Stimulated activated CD8-positive, alpha-beta memory T cell treated with anti-CD3 and anti-CD28 coated beads, Interleukin-2, amount 100 ng/mL, for 48 hours (primary cell): Measurements from ENCODE around the gene SNX22.

Source experiments
- DNase-seq, 2 donors: peaks; one replicate each; pipeline ENCODE4 v3.0.0-alpha.2; 2020; ENCODE audit warnings: low read depth in 2 of 2

The SNX22 gene

DNA sequence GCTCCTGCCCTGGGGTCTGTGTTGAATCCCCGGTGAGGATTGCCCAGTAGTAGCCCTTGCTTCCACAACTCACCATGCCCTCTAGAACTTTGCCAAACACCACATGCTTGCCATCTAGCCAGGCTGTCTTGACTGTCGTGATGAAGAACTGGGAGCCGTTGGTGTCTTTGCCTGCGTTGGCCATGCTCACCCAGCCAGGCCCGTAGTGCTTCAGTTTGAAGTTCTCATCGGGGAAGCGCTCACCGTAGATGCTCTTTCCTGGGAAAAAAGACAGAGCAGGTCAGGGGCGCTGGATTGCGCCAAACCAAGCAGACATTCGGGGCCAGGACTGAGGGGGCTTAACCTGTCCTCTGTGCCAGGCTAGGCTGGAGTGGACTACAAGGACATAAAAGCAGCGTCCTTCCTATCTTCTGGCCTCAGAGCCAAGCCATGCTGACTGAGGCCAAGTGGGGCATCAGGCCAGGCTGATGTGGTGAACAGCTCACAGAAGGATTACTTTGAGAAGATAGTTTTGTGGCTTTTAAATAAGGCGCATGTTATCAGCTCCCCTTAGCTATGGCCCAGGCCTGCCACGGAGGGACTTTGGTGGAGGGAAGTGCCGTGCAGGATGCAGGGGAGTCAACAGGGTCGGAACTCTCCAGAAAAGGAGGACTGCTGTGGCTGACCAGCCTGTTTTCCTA is 5.3 kb downstream of the SNX22 start:
- no peak for DNase-seq

DNA sequence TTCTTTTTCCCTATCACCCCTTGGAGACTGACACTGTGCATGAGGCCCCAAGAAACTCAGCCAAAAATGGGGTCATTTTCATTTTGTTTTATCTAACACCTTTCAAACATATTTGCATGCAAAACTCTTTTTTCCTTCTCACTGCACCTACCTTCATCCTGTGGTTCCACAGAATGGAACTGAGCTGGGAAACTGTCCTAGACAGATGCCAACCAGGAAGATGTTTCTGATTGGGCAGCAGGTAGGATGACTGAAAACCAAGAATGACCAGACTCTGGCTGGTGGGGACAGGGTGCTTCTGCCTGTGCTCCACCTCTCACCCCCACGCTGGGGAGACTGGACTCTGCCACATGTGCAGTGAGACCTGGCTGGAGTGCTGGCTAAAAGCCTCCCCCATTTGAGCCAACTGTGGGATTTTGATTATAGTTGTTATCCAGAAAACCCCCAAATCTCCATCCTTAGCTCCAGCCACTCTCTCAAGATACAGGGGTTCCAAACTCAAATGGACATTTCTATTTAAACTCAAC is 6.1 kb downstream of the SNX22 start:
- no peak for DNase-seq

DNA sequence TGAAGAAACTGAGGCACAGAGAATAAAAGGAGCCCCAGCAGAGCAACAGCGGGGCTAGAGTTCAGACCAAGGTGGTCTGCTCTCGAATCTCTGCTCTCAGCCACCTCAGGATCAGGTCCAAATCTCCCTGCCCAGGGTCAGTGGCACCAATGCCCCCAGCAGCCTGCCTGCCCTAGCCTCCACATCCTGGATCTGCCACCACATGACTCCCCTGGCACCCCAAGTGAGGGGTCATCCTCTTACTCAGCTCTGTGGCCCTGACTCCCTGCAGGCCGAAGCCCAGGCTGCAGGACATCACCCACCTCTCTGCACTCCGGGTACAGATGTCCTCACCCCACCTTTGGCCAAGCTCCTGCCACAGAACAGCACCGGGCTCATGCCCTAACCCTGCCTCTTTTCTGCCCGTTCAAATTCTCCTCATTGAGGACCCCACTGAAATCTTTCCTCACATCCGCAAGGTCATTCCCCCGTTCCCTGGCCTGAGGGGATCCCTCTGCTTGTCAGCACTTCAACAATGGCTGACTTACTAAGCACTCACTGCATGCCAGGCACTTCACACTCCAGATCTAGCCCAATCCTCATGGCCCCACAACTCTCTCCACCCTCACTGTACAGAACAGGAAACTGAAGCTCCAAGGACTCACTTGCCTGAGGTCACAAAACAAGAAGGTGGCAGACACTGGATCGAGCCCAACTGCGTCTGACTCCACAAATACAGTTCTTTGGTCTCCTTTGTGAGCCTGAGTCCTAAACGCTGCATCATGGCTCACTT is 7.0 kb downstream of the SNX22 start:
- no peak for DNase-seq

GRCh38 chr15:64161688-64162477 is 10.4 kb downstream of the SNX22 start:
- DNase-seq: no peak

GRCh38 chr15:64162478-64162868 is 10.9 kb downstream of the SNX22 start:
- no peak for DNase-seq

DNA sequence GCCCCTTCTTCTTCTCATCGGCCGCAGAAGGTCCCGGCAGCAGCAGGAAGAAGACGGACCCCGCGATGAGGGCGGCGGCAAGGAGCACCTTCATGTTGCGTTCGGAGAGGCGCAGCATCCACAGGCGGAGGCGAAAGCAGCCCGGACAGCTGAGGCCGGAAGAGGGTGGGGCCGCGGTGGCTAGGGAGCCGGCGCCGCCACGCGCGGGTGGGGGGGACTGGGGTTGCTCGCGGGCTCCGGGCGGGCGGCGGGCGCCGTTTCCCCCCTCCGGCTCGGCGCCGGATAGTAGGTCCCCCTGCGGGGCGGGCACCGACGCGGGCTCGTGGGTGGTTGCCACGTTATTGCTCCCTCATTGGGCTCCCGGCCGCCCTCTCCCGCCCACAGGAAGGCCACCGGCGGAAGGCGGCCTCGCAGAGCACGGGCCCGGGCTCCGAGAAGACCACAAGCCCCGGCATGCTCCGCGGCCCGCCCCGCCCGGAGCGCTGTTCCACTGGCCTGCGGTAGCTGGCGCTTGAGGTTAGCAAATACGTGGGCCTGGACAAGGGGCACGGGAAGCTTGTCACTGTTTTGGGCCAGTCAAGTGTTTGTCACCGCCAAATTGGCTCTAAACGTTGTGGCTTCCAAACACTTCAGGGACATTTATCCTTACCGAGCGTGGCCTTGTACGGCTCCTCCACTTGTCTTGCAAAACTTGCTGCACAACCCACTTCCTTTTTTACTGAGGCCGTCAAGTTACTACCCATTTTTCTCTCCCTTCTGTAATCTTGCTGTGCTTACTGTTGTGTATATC is 11.5 kb downstream of the SNX22 start, which contains the start of gene PPIB:
Gene PPIB, minus strand, starts transcription at position 154 of the 790 bp plus-strand sequence. Its CDS starts 36 bp downstream, at position 118.
- peak; percentile 95 to 97 for DNase-seq

- DNase-seq: no peak
These were observed 12.3 kb downstream of the SNX22 start for GRCh38 chr15:64163659-64164362.

DNA sequence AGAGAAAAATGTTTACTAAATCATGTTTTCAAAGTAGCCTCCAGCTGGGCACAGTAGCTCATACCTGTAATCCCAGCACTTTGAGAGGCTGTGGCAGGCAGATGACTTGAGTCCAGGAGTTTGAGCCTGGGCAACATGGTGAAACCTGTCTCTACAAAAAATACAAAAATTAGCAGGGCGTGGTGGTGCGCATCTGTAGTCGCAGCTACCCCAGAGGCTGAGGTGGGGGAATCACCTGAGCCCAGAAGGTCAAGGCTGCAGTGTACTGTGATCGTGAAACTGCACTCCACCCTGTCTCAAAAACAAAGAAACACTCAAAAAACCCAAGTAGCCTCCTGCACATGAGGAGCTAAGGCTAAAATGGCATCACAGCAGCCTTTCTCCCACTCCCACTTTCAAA is 12.9 kb downstream of the SNX22 start:
- DNase-seq: no peak

DNA sequence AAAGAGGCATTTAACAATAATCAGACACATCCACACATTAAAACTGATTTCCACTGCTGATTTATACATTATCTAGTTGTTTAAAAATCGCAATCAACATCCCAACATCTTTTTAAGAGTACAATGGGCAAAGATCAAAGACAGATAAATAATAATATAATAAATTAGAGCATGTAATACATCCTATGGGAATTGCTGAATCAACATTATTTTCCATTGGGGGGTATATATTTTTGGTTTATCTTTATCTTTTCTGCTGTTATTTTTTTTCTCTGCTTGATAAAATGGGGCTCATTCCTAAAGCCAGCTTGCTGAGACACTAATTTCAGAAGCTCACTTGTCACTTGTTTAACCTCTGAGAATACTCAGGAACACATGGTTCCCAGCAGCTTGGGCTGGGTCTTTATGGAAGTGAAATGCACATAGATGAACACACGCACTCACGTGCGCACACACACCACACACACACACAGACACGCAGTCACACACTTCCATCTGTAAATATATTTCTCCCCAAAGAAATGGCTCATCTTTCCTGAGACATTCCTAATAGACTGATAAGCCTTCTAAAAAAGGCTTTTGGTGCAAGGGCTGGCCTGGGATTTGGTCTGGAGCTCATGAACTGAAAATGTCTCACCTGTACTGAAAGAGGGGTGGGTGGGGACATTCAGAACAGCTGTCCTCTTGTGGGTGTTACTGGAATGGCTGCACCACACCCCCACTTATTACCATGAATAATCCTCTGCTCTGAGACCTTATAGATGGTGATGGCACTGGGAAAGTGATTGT is 14.8 kb downstream of the SNX22 start:
- DNase-seq: no peak

DNA sequence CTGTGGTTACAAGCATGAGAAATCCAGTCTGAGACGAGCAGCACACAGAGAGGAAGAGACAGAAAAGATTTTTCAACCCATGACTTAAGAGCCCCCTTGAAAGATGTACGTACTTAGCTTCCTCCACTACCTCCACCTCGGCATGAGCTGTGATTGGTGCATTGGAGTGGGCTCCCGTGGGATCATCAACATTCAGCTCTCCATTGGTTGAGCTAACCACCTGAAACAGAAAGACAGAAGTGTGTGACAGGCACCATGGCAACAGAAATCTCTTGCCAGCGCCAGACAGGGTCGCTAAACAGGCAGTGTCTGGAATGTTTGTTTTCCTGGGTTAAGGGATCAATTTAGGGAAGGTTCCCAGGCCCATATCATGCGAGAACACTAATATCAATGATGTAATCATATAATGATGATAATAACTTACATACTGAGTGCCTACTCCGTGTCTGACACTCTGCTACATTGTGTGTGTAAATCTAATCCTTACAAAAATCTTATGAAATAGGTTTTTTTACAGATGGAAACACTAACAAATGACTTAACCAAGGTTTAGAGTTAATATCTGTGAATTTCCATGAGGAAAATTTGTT is 28.8 kb downstream of the SNX22 start:
- no peak for DNase-seq

DNA sequence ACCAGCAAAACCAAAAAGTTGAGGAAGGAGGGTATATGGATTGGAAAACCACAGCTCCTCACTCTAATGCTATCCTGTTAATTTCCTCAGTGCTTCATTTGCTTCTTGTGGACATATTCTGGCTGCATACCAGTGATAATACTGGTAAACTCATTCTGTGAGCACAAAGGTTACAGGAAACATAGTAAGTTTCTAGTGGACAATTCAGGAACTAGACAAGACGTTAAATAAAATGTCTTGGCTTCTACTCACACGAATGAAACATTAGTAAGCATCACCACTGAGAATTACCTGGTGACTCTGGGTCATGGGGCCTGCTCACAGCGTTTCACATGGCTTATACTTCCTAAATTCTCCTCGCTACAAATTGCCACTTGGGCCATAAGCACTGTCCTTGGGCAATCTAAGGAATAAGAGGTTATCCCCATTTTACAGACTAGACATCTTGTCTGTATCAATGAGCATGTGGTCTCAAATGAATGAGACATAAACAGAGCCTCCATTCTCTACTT is 31.4 kb downstream of the SNX22 start:
- DNase-seq: no peak

GRCh38 chr15:64185146-64185911 is 33.8 kb downstream of the SNX22 start:
- DNase-seq: no peak

DNA sequence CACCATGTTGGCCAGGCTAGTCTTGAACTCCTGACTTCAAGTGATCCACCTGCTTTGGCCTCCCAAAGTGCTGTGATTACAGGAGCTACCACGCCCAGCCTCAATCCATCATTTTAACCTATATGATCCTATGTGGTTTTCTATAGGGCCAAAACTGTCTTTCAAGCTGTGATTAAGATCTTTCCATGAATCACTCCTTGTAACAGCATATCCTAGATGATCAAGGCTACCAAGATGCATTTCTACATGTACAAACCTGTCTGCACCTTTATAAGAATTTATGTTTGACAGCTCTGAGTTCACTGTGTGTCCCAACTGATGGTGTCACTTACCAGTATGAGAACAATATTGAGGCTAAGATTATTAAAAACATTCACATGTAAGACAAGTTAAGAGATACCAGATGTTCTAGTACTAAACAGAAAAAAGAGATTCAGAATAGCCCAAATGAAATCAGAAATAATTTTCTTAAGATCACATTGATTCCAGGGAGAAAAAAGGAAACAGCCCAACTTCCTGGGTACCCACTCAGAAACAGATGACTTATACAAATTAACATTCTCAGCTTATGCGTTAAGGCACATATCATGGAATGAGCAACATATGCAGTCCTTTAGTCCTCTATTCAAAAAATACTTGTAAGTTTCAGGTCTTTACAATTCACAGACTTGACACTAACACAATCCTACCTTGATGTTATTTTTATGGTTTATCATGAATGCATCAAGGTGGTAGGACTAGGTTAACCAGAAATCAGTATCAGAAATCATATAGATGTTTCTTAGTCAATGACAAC is 36.1 kb downstream of the SNX22 start:
- DNase-seq: no peak

DNA sequence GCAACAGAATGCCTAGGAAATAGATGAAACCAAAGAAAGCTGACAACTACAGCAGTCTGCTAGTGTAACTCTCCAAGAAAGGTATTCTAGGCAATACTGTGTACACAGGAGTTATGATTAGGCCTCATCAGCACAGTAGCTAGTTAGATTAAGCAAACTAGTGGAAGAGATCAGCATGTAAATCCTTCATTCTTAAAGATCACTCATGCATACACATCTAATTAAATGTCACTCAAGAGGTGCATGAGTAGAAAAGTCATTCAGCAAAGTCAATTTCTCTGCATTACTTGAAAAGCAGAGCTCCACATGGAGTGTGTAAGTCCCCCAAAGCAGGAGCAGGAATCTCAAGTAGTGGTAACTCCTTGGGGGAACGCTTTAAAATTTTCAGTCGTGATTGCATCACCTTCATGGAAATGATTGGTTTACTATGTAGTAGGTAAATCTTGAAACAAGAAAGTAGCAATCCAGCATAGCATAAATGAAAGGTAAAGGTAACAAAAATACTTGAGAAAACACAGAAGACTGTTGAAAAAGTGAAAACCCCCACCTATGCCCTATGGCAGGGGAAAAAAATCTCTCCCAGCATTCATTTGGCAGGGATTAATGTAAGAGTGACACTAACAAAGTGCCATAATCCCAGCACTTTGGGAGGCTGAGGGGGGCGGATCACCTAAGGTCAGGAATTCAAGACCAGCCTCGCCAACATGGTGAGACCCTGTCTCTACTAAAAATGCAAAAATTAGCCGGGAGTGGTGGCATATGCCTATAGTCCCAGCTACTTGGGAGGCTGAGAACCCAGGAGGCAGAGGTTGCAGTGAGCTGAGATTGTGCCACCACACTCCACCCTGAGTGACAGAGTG is 40.7 kb downstream of the SNX22 start:
- DNase-seq: no peak

GRCh38 chr15:64193971-64194370 is 42.4 kb downstream of the SNX22 start:
- no peak for DNase-seq

GRCh38 chr15:64197425-64197824 is 45.9 kb downstream of the SNX22 start:
- no peak for DNase-seq

- no peak for DNase-seq
These were observed 53.7 kb downstream of the SNX22 start for GRCh38 chr15:64205202-64205601.
